A549 treated with GW870086 at 1 μM for 4 hours (cell line): Measurements from ENCODE around the gene LAMA4. TPM values are rescaled to one million over a fixed set of nuclear protein-coding genes. Genes with fewer than 3 reads are reported as not detected.

Source experiments
- total RNA-seq: library from RNA; stranded (reverse); fragments of 200-300 nt; extraction: Qiagen RNA extraction; gene quantifications from 5 replicates; pipeline ENCODE4 v1.2.3, GENCODE V29; 2022; ENCODE audit warnings: low read depth

Gene LAMA4
- total RNA-seq, result 0.75 to 1.9 TPM (median 1.4 TPM) in 5 replicates

GRCh38 chr6:112253841-112254816, at the start of gene LAMA4:
Gene LAMA4 (minus strand): TSS chr6:112254567. CDS start chr6:112254150, 417 bp downstream.

GRCh38 chr6:112087136-112087911, 167.0 kb downstream of the LAMA4 start, which contains the start of the genes FAM229B and TUBE1:
Gene FAM229B (plus strand): TSS chr6:112087591. CDS start chr6:112099284, 11,693 bp downstream.
Gene TUBE1 (minus strand): TSS chr6:112087482. CDS start chr6:112087434, 48 bp downstream.

Other genes with a start within 250 kb of the LAMA4 start
- not detected in 5 replicates for gene CCN6, start 200.5 kb downstream of the LAMA4 start, total RNA-seq
- 6.2 to 7.1 TPM (median 6.5 TPM) in 5 replicates for gene TUBE1, start 167.1 kb downstream of the LAMA4 start, total RNA-seq
- 7.3 to 12.3 TPM (median 9.5 TPM) in 5 replicates for gene FAM229B, start 167.0 kb downstream of the LAMA4 start, total RNA-seq
- 0.14 TPM in 1 of 5 replicates, not detected in the others for gene RFPL4B, start 92.8 kb upstream of the LAMA4 start, total RNA-seq